Measurements from ENCODE around the gene KLF13.
A peak's percentile ranks its signal among the peaks of the same experiment; 100 is the strongest.

Gene KLF13

GRCh38 chr15:31317421-31318327 lies 9.0 kb upstream of the KLF13 start:
- no peak for DNase-seq

- DNase-seq = no peak
Observed at GRCh38 chr15:31318429-31318828, 8.2 kb upstream of the KLF13 start.

- no peak for DNase-seq
Observed at GRCh38 chr15:31320022-31320421, 6.6 kb upstream of the KLF13 start.

- DNase-seq = no peak
Observed at GRCh38 chr15:31321418-31321817, 5.2 kb upstream of the KLF13 start.

- DNase-seq = no peak
Observed at GRCh38 chr15:31322504-31322903, 4.1 kb upstream of the KLF13 start.

GRCh38 chr15:31323627-31324026 lies 3.0 kb upstream of the KLF13 start:
- DNase-seq = no peak

- no peak for DNase-seq
Observed at GRCh38 chr15:31324186-31324585, 2.4 kb upstream of the KLF13 start.

- DNase-seq = no peak
Observed at GRCh38 chr15:31324806-31325594, 1.6 kb upstream of the KLF13 start.

GRCh38 chr15:31325595-31326155 lies 960 bp upstream of the KLF13 start:
- peak; percentile 72 for DNase-seq

GRCh38 chr15:31326875-31327668 lies 437 bp downstream of the KLF13 start:
- DNase-seq = no peak

- DNase-seq = peak; percentile 80
Observed at GRCh38 chr15:31327669-31328427, 1.2 kb downstream of the KLF13 start.

GRCh38 chr15:31328428-31328968 lies 1.9 kb downstream of the KLF13 start:
- no peak for DNase-seq

- no peak for DNase-seq
Observed at GRCh38 chr15:31328969-31329639, 2.5 kb downstream of the KLF13 start.

GRCh38 chr15:31329640-31330010 lies 3.0 kb downstream of the KLF13 start:
- no peak for DNase-seq

GRCh38 chr15:31330111-31330785 lies 3.6 kb downstream of the KLF13 start:
- DNase-seq = no peak

- no peak for DNase-seq
Observed at GRCh38 chr15:31330836-31331235, 4.2 kb downstream of the KLF13 start.

- DNase-seq = no peak
Observed at GRCh38 chr15:31331389-31331788, 4.8 kb downstream of the KLF13 start.

GRCh38 chr15:31332020-31332680 lies 5.5 kb downstream of the KLF13 start:
- DNase-seq = no peak

- DNase-seq = no peak
Observed at GRCh38 chr15:31332681-31333071, 6.0 kb downstream of the KLF13 start.

GRCh38 chr15:31333119-31333518 lies 6.5 kb downstream of the KLF13 start:
- DNase-seq = no peak
